HG03575 (cell line): ENCODE results near the gene CTIF.

Source experiments
- ATAC-seq: cut with Tn5 transposase; IDR thresholded peaks from one replicate; pipeline ENCODE4 v1.9.1; 2021; ENCODE audit not compliant: unreplicated experiment, insufficient number of reproducible peaks, low FRiP score; ENCODE audit errors: extremely low read depth

The CTIF gene

DNA sequence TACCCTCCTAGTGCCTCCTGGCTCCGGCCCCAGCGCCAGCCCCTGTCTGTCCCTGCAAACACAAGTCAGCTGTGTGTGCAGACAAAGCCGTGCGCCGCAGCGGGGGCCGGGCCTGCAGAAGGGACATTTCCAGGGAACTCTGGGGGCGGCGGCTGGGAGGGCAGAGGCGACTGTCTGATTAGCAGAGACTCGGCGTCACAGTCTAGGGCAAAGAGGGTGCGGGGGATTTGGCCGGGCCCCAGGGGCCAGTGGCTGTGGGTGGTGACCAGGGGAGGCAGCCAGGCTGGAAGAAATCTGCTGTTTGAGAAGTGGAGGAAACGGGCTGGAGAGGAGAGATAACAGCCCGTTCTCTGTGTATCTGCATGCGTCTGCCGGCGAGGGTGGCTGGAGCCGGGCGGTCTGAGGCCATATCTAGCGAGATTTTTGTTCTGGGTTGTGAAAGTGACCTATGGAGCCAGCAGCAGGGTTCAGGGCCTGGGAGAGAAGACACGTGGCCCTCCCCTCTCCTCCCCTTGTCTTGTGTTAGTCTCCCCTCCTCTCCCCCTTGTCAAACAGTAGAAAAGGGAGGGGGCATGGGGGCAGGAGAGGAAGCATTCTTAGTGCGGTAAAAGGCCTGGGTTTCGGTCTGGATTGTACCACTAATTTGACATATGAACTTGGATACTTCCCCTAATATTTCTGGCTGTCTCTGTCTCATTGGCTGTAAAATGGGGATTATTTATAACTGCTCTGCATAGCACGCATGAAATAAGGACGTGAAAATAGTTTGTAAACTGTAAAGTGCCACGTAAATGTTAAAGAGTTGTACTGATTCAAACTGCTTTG lies 242.5 kb downstream of the CTIF start:
- no peak for ATAC-seq

GRCh38 chr18:48781988-48782363 lies 243.1 kb downstream of the CTIF start:
- no peak for ATAC-seq

DNA sequence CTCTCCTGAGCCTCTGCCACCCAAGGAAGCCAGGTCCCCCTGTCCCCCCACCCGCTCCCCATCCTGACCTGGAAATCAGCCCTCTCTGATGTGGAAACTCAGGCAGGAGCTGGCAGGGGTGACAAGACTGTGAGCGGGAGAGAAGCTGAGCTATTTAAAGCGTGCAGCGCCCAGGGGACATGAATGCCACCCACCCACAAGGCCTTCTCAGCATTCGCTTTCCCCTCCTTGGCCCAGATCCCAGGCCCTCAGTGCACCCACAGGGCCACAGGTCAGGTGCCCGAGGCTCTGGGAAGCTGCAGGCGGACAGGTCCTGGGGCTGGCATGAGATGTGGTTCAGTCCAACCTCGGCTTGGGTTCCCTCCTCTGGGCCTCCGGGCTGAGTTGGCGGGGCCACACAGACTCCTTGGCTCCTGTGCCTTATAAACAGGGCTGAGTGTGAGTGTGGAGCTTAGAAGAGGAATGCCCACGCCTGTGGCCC lies 243.6 kb downstream of the CTIF start:
- ATAC-seq: no peak

DNA sequence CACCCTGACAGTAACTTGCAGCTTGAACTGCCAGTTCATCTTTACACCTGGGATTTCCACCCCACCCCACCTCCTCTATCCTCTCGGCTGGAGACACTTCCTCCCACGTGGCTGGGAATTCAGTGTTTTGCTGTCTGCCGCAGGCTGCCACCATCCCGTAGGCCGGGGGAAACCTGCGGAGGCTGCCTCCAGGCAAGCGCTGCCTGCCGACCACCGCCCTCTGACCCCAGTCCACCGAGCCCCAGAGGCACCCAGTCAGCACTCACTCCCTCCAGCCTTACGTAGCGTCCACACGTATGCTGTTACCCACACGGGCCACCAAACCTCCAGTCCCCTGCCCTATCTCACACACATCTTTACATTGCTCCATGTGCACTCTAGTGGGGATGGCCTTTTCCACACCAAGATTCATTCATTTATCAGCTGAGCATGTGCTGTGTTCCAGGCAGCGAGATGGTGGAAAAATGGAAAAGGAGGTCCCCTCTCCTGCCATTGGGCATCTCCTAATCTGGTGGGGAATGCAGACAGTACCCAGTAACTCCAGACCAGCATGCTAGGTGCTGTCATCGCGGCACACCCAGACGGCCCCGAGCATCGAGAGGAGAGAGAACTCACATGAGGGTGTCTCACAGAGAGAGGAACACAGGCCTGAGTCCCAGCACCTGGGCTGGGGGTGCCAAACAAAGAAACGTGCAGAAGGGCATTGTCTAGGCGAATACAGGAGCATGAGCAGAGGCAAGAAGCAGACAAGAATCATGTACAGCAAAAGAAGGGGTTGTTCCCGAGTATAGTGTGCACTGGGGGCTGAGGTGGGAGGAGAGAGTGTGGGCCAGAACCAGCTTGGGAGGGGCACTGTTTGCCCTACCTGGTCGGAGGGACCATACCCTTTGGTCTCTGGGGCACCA lies 245.0 kb downstream of the CTIF start:
- ATAC-seq: no peak

GRCh38 chr18:48784656-48785055 lies 245.8 kb downstream of the CTIF start:
- ATAC-seq: peak; percentile 10

DNA sequence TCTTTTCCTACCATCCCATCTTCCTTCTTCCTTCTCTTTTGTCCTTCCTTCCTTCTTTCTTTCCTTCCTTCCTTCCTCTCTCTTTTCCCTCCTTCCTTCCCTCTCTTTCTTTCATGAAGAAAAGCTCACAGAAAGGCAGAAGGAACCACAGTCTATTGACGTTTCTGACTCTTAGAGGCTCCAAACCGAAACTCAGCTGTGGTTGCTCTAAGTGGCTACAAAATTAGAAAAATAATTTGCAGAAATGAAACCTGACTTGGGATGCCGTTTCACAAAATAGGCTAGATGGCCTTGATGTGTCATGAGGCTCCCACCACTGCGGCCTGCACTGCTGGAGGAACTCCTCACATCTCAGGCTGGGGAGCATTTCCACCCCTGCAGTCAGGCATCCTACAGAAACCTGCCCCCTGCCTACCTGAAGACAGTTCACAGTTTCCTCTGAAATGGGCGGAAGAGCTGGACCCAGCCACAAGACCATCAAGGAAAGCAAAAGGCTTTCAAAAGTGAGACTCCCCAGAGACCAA lies 246.3 kb downstream of the CTIF start:
- ATAC-seq: peak; percentile 73

DNA sequence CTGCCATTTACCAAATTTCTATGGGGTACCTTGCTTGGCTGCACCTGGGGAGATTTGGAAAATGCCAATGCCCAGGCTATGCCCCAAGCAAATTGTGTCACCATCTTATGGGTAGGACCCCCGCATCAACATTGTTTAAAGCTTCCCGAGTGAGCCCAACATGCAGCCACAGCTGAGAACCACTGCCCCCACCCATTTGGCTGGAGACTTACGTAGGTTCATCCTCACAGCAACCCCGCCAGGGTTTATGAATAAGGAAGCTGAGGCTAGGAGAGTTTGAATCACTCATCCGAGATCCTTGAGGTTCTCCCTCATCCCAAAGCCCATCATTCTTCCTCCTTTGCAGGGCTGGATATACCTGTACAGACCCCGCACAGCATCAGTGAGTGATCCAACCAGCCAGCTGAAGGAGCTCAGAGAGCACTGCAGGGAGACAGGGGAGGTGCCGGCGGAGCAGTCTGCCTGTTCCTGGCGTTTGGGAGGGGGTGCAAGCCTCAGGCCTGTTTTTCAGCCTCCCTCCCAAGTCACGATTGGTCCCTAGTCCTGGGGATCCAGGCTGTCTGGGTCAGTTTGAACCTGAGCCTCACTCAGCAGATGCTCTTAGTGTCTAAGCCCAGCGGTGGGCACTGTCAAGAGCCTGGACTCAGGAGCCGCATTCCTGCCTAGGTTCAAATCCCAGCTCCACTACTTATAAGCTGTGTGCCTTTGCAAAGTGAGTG lies 247.1 kb downstream of the CTIF start:
- no peak for ATAC-seq

- no peak for ATAC-seq
Observed at GRCh38 chr18:48786455-48787202, 247.8 kb downstream of the CTIF start.

DNA sequence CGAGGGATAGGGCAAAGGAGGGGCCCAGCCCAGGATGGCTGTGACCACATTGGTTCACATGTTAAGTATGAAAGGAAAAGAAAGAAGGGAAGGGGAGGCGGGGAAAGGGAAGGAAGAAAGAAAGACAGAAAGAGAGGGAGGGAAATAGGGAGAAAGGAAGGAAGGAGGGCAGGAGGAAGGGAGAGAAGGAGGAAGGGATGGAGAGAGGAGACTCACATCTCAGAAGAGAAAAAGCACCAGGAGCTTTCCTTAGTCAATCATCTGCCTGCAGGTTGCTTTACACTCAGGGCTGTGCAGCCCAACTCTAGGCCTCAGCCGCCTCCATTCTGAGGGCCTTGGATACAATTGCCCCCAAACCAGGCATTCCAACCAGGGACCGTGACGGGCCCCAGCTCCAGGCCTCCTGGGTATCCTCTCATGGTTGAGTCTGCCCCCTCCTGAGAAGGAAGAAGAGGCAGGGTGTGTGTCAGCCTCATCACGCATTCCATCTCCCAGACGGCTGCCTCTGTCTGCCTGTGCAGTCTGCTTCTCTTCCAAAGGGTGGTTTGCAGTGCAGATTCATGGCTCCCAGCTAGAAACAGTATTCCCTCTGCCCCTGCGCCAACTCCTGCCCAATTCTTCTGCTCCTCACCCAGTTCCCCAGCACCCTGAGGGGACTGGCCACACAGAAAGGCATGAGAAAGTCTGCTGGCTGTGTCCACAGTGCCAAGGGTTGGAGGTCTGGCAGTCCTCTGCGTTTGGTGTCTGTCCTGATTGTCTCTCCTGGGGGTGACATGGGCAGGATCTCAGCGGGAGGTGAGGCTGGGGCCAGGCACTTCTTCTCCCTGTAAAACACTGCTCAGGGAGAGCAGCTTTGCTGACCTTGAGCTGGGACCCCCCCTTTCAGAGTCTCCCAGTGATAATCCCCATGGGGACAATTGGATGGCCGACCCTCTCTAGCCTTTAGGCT lies 248.6 kb downstream of the CTIF start:
- ATAC-seq: no peak

DNA sequence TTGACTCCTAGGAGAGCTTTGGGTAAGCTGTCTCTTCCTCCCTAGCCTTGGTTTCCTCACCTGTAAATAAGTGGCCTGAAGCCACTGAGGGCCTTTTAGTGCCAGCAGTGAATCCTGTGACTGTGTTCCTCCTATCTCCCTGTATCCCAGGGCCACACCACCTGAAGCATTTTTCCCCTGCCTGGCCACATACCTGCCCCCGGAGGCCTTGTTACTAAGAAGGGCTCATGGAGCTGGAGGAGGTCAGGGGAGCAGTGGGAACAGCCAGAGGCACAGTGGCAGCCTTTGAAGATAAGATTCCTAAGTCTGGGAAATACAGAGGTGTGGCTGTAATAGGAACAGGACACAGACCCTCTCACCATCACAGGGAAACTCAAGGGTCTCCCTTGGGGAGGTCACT lies 249.5 kb downstream of the CTIF start:
- no peak for ATAC-seq

DNA sequence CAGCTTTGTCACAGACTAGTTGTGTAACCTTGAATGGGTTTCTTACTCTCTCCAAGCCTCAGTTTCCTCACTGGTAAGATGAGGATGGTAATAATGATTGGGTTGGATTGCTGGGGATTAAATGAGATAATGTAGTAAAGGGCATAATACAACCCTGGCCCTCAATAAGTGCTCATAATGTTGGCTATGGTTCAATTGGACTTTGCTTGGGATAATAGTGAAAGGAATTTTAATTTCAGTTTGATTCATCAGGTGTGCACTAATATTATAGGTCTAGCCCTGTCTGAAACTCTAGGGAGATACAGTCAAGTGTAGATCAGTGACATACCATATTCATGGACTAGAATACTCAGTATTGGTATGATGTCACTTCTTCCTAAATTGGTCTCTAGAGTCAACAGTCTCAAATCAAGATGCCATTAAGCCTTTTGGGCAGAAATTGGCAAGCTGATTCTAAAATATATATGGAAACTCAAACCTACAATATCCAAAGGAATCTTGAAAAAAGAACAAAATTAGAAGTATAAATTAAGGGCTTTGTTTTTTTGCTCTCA lies 250.5 kb downstream of the CTIF start:
- no peak for ATAC-seq

DNA sequence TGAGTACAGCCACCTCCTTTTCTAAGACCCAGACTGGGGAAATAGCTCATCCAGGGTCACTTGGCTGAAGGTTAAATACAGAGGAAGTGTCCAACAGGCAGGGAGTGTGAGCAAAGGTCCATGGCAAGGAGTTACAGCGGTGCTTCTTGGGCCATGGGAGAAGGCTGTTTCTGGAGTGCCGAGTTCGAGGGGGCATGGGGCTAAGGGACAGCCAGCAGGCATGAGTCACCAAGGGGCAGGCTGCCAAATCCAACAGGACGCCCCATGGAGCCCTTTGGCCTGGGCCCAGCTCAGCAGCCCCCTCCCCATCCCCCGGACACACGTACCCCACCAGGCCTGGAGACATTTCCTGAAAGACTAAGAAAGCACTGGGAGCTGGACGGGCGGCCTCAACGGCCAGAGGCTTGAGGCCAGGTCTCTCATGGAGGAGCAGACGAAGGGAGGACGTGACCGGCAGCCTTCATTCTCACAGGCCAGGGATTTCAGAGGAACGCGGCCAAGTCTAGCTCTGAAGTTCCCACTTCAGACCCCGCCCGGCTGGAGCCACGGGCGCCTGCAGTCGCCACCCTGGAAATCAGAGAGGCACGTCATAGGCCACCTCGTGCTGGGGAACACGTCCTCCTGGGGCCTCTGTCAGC lies 251.5 kb downstream of the CTIF start:
- ATAC-seq: no peak

DNA sequence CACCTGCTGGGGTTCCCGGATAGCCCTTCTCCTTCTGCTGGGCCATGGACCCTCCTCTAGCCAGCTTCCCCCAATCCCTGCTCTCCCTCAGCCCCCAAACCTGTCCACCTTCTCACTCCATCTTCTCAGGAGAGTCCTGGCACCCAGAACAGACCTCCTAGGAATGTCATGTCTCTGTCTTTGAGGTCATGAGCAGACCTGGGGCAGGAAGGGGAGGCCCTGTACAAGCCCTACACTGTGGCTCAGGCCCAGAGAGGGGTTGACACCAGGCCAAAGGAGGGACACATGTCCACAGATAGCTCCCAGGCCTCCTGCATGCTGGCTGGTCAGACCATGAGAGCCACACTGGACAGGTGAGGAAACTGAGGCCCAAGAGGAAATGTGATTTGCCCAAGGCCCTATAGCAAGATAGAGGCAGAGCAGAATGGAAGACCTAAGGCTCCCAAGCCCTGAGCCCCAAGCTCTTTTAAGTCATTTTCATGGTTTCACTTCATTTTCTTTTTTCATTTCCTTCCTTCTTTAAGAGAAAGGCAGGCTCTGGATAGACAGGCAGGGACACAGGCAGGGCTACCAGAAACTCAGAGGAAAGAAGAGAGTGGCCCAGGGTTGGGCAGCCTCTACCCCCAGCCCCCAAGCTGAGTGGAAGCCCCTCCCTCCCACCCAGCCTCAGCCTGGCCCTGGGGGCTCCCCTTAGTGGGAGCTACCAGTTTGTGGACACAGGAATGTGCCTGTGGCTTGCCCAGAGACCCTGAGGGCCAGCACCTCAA lies 252.2 kb downstream of the CTIF start:
- ATAC-seq: no peak

GRCh38 chr18:48791636-48792105 lies 252.8 kb downstream of the CTIF start:
- ATAC-seq: no peak

DNA sequence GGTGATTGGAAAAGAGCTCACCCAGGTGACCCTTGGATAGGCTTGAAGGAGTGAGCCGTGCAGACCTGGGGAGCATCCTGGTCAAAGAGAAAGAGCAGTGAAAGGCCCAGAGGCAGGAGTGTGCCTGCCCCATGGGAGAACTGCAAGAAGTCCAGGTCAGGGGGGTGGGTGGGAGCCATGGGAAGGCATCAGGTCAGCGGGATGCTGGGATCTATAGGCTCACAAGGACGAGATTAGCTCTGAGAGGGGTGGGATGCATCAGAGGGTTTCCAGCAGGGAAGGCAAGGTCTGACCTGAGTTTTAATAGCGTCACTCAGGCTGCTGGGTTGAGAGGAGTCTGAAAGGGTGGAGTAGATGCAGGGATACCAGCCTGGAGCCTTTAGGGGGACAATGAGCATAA lies 253.3 kb downstream of the CTIF start:
- no peak for ATAC-seq
